HT-29 (cell line): ENCODE results near the gene ZFPL1. TPM values are rescaled to one million over a fixed set of nuclear protein-coding genes. Genes with fewer than 3 reads are reported as not detected.

Source experiments
- DNase-seq: peaks from one replicate; pipeline ENCODE4 v3.0.0-alpha.2; 2015; ENCODE audit warnings: low spot score
- total RNA-seq: library from RNA; depleted of rRNA; stranded (reverse); fragments of >200 nt; shearing (Covaris generic); gene quantifications from 2 replicates; pipeline ENCODE4 v1.2.3, GENCODE V29; 2014

Gene ZFPL1
- total RNA-seq, 1 experiment from 2014 or later: 124 TPM

GRCh38 chr11:65090628-65091027 is 6.6 kb downstream of the ZFPL1 start:
- DNase-seq: no peak

DNA sequence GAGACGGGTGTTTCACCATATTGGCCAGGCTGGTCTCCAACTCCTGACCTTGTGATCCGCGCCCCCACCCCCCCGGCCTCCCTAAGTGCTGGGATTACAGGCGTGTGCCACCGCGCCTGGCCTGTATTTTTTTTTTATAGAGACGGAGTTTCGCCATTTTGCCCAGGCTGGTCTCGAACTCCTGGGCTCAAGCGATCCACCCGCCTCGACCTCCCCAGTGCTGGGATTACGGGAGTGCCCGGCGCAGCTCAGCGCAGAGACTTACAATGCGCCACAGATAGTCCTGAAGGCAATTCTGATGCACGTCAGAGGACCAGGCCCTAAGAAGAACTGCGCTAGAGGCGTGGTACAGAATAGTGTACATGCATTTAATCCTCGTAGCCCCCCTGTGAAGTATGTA is 11.4 kb downstream of the ZFPL1 start:
- DNase-seq: no peak

DNA sequence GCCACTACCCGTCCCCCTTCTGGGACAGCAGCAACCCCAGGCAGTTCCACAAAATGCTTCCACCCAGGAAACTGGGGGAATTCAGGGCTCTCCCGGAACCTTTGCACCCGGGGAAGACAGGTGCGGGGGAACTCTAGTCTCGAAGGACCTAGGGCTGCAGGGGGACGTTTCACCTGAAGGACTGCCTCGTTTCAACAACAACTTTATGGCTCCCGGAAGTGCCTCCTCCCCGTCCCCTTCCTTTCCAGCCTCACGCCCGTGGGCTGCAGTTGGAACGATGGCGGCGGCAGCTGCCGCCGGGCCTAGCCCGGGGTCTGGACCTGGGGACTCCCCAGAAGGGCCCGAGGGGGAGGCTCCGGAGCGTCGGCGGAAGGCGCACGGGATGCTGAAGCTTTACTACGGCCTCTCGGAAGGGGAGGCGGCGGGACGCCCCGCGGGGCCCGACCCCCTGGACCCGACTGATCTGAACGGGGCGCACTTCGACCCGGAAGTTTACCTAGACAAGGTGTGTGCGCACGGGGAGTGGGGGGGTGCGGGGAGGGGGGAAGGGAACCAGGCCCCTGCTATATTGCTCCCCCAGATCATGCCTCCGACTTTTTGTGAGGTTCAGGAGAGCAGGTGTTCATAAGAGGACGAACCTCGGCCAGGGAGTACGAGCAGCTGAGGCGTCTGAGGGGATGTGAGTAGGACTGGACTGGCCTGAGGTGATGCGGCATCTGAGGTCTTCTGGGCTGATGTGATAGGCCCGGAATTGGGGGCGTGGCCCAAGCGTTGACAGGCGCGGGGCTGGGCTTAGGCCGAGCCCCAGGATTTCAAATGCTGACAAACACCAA is 12.2 kb downstream of the ZFPL1 start, which contains the start of gene VPS51:
Gene VPS51, plus strand, starts transcription at position 241 of the 833 bp plus-strand sequence. Its CDS starts 37 bp downstream, at position 278.
- DNase-seq: peak; percentile 95

DNA sequence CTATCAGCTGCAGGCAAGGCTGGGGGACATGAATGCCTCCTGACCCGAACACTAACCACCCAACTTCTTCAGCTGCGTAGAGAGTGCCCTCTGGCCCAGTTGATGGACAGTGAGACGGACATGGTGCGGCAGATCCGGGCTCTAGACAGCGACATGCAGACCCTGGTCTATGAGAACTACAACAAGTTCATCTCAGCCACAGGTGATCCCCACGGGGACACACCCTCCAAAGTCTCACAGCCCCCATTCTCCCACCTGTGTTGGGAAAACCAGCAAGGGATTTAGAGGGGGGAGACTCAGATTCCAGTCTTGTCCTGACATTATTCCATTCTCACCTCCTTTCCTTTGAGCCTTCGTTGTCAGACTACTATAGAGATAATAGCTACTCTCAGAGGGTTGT is 12.9 kb downstream of the ZFPL1 start:
- DNase-seq: no peak

GRCh38 chr11:65100674-65101350 is 16.8 kb downstream of the ZFPL1 start:
- no peak for DNase-seq

DNA sequence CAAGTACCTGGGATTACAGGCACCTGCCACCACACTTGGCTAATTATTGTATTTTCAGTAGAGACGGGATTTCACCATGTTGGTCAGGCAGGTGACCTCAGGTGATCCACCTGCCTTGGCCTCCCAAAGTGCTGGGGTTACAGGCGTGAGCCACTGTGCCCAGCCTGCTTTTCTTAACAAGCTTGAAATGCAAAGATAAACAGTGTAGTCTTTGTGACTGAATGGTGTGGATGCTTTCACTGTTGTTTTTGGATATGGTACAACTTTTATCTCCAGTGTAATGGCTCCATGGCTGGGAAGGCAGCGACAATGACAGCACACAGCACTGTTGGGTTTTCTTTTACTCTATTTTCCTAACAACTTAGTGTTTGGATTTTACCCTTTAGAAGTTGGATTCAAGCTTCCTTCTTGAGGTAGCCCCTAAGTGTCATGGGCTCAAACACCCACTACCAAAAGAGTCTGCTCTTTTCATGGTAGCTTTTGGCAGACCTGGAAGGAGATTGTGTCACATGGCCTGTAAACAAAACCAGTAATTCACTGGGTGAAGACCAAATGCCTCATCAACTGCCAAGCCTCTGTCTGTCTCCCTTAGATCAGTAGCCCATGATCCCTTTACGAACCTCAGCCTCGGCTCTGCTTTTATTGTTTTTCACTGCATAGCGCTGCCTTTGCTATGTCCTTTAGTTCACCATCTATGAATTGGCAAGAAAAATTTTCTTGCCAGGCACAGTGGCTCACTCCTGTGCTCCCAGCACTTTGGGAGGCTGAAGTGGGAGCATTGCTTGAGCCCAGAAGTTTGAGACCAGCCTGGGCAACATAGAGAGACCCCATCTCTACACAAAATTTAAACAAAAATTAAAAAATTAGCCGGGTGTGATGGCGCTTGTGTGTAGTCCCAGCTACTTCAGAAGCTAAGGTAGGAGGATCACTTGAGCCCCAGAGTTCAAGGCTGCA is 18.4 kb downstream of the ZFPL1 start:
- no peak for DNase-seq

GRCh38 chr11:65103476-65103875 is 19.5 kb downstream of the ZFPL1 start:
- no peak for DNase-seq

GRCh38 chr11:65104628-65105027 is 20.6 kb downstream of the ZFPL1 start:
- no peak for DNase-seq

DNA sequence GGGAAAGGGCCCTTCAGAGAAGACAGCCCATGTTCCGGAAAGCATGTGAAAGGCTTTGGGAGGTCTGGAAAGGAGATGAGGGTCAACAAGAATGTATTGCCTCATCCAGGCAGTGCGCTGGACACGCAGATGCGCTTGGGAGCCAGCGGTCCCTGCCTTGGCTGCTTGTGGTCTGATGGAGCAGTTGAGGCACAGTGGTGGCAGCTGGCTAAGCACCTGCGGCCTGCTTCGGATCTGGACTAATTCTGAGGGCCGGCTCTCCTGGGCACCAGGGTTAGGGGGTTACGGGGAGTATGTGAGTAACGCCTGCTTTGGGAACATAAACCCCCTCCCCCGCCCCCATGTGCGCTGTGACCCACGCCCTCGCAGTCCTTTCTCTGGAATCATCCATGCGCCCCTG is 23.1 kb downstream of the ZFPL1 start:
- DNase-seq: no peak

DNA sequence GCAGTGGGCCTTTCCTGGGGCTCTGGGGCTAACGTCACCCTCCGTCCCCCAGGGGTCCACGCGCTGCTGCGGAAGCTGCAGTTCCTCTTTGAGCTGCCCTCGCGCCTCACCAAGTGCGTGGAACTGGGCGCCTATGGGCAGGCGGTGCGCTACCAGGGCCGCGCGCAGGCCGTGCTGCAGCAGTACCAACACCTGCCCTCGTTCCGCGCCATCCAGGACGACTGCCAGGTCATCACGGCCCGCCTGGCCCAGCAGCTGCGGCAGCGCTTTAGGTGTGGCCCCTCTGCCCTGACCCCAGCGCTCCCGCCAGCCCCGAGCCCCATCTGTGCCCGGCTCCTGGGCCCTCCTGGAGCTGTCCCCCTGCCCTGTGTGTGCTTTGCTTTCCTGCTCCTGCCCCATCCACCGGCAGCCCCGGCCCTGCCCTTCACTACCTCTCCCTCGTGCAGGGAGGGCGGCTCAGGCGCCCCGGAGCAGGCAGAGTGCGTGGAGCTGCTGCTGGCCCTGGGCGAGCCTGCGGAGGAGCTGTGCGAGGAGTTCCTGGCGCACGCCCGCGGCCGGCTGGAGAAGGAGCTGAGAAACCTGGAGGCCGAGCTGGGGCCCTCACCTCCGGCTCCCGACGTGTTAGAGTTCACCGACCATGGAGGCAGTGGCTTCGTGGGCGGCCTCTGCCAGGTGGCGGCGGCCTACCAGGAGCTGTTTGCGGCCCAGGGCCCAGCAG is 23.9 kb downstream of the ZFPL1 start:
- no peak for DNase-seq

DNA sequence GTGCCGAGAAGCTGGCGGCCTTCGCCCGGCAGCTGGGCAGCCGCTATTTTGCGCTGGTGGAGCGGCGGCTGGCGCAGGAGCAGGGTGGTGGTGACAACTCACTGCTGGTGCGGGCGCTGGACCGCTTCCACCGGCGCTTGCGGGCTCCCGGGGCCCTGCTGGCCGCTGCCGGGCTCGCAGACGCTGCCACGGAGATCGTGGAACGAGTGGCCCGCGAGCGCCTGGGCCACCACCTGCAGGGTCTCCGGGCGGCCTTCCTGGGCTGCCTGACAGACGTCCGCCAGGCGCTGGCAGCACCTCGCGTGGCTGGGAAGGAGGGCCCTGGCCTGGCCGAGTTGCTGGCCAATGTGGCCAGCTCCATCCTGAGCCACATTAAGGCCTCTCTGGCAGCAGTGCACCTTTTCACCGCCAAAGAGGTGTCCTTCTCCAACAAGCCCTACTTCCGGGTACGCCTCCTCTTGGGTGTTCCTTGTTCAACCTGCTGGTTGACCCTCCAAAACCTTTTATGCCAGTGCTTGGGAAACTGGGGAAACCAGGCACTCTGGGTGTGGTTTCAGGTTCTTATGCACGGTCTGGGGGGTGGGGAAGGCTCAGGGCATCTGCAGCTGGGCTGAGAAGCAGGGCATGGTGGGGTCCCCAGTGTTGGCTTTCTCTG is 24.6 kb downstream of the ZFPL1 start:
- no peak for DNase-seq

GRCh38 chr11:65109231-65110198 is 25.5 kb downstream of the ZFPL1 start:
- DNase-seq: no peak

- DNase-seq: peak; percentile 97
Observed at GRCh38 chr11:65110354-65110861, 26.4 kb downstream of the ZFPL1 start.

- no peak for DNase-seq
Observed at GRCh38 chr11:65111159-65111743, 27.2 kb downstream of the ZFPL1 start.

DNA sequence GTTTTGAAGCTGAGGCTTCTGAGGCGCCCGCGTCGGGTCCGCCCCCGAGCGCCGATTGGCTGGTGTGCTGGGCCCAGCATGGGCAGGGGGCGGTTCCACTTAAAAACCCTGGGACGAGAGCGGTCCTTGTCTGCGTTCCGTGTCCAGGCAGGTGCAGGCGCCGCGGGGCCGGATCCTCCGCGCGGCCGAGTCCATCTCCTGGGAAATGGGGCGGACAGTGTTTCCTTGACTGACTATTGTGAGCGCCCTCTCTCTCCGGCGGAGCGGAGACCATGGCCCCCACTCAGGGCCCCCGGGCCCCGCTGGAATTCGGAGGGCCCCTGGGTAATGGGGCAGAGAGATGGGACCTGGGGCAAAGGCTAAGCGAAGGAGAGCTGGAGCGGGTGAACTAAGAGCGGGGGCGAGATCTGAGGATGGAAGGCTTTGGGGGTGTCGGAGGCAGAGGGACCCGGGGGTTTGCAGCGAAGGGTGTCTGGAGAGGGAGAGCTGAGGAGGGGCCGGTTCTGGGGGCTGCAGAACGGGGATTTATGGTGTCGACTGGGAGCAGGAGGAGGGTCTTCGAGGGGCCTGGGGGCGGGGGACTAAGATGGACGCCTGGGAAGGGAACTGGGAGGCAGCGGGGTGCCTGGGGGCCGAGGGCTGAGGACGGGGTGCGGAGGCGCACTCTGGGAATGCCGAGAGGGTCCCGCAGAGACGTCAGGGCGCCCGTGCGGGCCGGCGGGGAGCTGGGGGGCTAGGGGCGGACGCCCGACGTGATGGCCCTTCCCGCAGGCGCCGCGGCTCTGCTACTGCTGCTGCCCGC is 27.9 kb downstream of the ZFPL1 start, which contains the start of gene TM7SF2:
Gene TM7SF2, plus strand, starts transcription at position 129 of the 802 bp plus-strand sequence. Its CDS starts 144 bp downstream, at position 273.
- DNase-seq: peak; percentile 98

DNA sequence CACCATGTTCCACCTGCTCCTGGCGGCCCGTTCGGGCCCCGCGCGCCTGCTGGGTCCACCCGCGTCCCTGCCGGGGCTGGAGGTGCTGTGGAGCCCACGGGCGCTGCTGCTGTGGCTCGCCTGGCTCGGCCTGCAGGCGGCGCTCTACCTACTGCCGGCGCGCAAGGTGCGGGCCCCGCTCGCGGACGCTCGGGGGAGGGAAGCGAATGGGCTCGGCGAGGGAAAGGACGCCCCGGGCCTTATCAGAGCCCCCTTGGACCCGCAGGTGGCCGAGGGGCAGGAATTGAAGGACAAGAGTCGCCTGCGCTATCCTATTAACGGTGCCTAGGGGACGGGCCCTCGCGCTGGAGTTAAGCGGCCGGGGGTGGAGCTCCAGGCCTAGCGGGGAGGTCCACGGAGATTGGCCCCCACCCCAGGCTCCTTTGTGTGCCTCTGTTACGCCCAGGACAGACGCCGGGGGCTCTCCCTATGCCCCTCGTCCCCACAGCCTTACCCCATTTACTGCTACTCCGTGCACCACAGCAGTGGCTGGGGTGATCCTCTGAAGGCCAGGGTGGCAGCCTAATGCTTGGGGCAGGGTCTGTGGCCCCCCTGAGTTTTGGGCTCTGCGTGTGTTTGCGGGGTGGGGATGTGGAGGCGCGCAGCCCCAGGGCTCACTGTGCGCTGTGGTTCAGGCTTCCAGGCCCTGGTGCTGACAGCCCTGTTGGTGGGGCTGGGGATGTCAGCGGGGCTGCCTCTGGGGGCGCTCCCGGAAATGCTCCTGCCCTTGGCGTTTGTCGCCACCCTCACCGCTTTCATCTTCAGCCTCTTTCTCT is 28.7 kb downstream of the ZFPL1 start:
- DNase-seq: peak; percentile 73

- DNase-seq: peak; percentile 54
Observed at GRCh38 chr11:65113361-65113756, 29.3 kb downstream of the ZFPL1 start.
